ENCODE results near the gene VANGL2. TPM values are rescaled to one million over a fixed set of nuclear protein-coding genes. Genes with fewer than 3 reads are reported as not detected.

The VANGL2 gene
- total RNA-seq, 4 donors from 2014 or later: 0.26 to 1.2 (median 0.78) TPM; not detected in 1

DNA sequence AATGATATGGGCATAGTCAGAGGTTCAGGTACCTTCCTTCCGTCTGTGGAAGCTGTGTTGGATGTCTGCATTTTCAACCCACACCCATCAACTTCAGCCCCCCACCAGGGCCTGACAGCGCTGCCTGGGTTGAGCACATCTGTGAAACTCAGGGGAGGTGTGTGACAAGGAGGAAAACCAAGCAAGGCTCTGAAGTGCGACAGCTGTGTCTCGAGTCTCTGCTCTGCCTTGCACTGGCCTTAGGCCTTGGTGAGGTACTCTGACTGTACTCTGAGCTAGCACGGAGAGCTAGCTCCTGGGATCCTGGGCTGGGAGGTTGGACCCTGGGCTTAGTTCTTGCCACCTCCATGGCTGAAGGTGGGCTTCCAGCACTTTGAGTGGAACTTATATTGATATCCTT lies 9.1 kb downstream of the VANGL2 start:
- Histone ChIP-seq H3K36me3 (no peaks in the 10 kb centered on the region), H3K4me3 (no peak overlapping the region), H3K4me1 (peaks cover 0 to 3% of the 10 kb centered on the region in 2 donors), H3K27ac (no peak overlapping the region), H3K27me3 (no peaks in the 10 kb centered on the region), H3K9me3 (no peaks in the 10 kb centered on the region)
- DNase-seq: no peak
- in situ Hi-C loops (cut with MboI; ENCODE audit: low sequenced_read_pairs in 4 of 4) (no loop called here), intact Hi-C loops (cut with DNase I; ENCODE audit: low total_unique reads) (no loop called here)
- ATAC-seq: no peak
- no peak for TF ChIP-seq POLR2A (IDR thresholded peaks at IDR 0.05)
- TF ChIP-seq, protein P1, sequence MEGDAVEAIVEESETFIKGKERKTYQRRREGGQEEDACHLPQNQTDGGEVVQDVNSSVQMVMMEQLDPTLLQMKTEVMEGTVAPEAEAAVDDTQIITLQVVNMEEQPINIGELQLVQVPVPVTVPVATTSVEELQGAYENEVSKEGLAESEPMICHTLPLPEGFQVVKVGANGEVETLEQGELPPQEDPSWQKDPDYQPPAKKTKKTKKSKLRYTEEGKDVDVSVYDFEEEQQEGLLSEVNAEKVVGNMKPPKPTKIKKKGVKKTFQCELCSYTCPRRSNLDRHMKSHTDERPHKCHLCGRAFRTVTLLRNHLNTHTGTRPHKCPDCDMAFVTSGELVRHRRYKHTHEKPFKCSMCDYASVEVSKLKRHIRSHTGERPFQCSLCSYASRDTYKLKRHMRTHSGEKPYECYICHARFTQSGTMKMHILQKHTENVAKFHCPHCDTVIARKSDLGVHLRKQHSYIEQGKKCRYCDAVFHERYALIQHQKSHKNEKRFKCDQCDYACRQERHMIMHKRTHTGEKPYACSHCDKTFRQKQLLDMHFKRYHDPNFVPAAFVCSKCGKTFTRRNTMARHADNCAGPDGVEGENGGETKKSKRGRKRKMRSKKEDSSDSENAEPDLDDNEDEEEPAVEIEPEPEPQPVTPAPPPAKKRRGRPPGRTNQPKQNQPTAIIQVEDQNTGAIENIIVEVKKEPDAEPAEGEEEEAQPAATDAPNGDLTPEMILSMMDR (IDR thresholded peaks at IDR 0.05 in 4 of 5, conservative IDR thresholded peaks at IDR 0.05 in 1 of 5): no peak

DNA sequence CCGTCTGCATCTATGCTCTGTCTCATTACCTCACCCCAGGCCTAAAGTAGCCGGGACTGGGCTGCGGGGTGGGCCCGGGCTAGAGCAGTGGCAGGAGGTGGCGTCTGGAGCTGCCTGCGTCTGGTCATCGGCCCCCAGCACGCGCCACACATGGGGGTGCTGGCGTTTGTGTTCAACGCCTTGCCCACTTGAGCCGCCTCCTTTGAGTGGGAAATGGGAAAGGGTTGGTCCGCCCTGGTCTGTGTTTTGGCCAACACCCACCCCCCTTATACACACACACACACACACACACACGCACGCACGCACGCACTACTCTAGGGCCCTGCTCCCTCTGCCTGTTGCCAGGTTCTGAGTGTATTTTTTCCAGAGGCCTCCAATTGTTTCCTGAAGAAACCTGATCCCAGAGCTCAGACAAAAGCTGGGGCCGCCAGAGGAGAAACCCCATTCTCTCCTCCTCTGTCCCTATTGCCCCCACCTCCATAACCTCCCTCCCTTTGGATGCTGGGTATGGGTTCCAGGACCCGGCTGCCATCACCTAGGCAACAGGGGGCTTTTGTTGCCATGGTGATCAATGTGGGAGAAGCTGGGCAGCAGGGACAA lies 10.1 kb downstream of the VANGL2 start:
- no peak for TF ChIP-seq POLR2A (IDR thresholded peaks at IDR 0.05)
- no peak overlapping the region for H3K27ac ChIP-seq
- H3K9me3 ChIP-seq: no peaks in the 10 kb centered on the region
- peaks cover 0 to 3% of the 10 kb centered on the region in 2 donors for H3K4me1 ChIP-seq
- DNase-seq (no peak), ATAC-seq (no peak)
- intact Hi-C loops (cut with DNase I; ENCODE audit: low total_unique reads) (no loop called here), in situ Hi-C loops (cut with MboI; ENCODE audit: low sequenced_read_pairs in 4 of 4) (no loop called here)
- H3K27me3 ChIP-seq: no peaks in the 10 kb centered on the region
- no peak overlapping the region for H3K4me3 ChIP-seq
- no peaks in the 10 kb centered on the region for H3K36me3 ChIP-seq

DNA sequence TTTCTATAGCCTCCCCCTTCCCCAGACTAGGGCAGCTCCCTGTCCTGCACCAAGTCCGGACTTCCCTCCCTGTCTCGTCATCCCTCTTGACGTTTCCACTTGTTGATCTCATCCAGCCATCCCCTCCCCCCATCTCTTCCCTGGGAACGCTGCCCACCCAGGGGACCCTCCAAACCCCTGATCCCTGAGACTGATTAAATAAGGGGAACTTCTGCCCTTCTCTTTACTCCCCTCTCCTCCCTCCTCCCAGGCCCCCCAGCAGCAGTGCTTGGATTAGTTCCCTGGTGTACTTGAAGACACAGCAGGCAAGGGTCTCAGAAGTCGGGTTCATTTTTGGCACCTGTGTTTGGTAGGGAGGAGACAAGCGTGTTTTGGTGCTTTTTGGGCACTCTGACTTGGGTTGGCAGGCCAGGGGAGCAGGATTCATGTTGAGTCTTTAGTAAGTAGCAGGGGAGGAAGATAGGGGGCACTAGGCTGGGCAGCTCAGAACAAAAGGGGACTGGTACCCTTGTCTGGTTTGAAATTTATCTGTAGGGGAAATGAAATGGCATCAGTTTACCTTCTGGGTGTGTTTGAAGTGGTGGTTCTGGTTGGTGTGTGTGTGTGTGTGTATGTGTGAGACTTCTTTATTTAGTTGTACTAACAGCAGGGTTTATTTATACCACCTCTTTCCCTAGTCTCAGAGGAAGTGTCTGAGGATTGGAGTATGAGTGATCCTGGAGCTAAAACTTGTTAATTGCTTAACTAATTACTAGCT lies 11.1 kb downstream of the VANGL2 start:
- no peaks in the 10 kb centered on the region for H3K9me3 ChIP-seq
- DNase-seq (no peak), ATAC-seq (no peak)
- H3K27me3 ChIP-seq: no peaks in the 10 kb centered on the region
- in situ Hi-C loops (cut with MboI; ENCODE audit: low sequenced_read_pairs in 4 of 4) (no loop called here), intact Hi-C loops (cut with DNase I; ENCODE audit: low total_unique reads) (no loop called here)
- H3K4me1 ChIP-seq: peaks cover 0 to 3% of the 10 kb centered on the region in 2 donors
- TF ChIP-seq POLR2A (IDR thresholded peaks at IDR 0.05): no peak
- TF ChIP-seq, protein P1 (IDR thresholded peaks at IDR 0.05 in 4 of 5, conservative IDR thresholded peaks at IDR 0.05 in 1 of 5): no peak
- no peaks in the 10 kb centered on the region for H3K36me3 ChIP-seq
- H3K4me3 ChIP-seq: no peak overlapping the region
- H3K27ac ChIP-seq: no peak overlapping the region

DNA sequence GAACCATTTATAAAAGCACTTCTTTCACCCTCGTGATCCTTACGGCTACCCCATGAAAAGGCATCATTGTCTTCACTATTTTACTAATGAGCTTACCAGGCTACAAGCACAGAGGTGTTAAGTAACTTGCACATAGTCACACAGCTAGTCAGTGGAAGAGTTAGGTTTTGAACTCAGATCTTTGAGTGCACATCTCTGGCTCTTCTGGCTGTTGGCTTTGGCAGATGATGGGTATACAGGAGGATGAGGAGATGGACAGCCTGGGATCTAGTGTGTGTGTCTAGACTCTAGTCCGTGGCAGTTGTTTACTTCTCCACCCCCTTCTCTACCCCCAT lies 11.6 kb downstream of the VANGL2 start:
- Histone ChIP-seq H3K27ac (no peak overlapping the region), H3K27me3 (no peaks in the 10 kb centered on the region), H3K4me1 (peaks cover 0 to 3% of the 10 kb centered on the region in 2 donors), H3K36me3 (no peaks in the 10 kb centered on the region), H3K9me3 (no peaks in the 10 kb centered on the region), H3K4me3 (no peak overlapping the region)
- no peak for ATAC-seq
- intact Hi-C loops (cut with DNase I; ENCODE audit: low total_unique reads): no loop called here
- no peak for DNase-seq
- no peak for TF ChIP-seq POLR2A (IDR thresholded peaks at IDR 0.05)
- TF ChIP-seq, protein P1 (IDR thresholded peaks at IDR 0.05 in 4 of 5, conservative IDR thresholded peaks at IDR 0.05 in 1 of 5): no peak
- in situ Hi-C loops (cut with MboI; ENCODE audit: low sequenced_read_pairs in 4 of 4): no loop called here

DNA sequence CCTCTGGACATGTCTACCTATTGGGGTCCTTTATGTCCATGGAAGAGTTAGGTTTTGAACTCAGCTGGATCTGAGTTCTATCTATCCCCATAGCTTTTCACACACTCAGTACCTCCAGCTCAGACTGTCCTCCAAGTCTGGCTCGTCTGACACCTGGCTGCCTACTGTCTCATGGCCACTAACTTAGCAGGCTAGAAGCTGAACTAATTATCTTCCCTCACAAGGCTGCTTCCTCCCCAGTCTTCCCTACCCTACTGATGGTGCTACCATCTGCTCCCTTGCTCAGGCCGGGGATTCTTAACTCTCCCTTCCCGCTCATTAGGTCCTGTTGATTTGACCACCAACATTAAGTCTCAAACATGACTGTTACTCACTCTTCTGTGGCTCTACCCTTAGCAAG lies 13.4 kb downstream of the VANGL2 start:
- TF ChIP-seq, protein P1 (IDR thresholded peaks at IDR 0.05 in 4 of 5, conservative IDR thresholded peaks at IDR 0.05 in 1 of 5): no peak
- no peak for TF ChIP-seq POLR2A (IDR thresholded peaks at IDR 0.05)
- no peaks in the 10 kb centered on the region for H3K27me3 ChIP-seq
- H3K4me3 ChIP-seq: no peak overlapping the region
- ATAC-seq (no peak), DNase-seq (no peak)
- intact Hi-C loops (cut with DNase I; ENCODE audit: low total_unique reads) (no loop called here), in situ Hi-C loops (cut with MboI; ENCODE audit: low sequenced_read_pairs in 4 of 4) (no loop called here)
- H3K4me1 ChIP-seq: peaks cover 0 to 3% of the 10 kb centered on the region in 2 donors
- H3K9me3 ChIP-seq: no peaks in the 10 kb centered on the region
- no peak overlapping the region for H3K27ac ChIP-seq
- no peaks in the 10 kb centered on the region for H3K36me3 ChIP-seq

All from gastrocnemius medialis (tissue), 4 donors.